Measurements from ENCODE around the gene SIRPB2. TPM values are rescaled to one million over a fixed set of nuclear protein-coding genes. Genes with fewer than 3 reads are reported as not detected.

Gene SIRPB2
- total RNA-seq, 1 donor: not detected

GRCh38 chr20:1435337-1435699, 55.9 kb downstream of the SIRPB2 start:
- no peak for DNase-seq (ENCODE audit: low read depth)
- no peak for TF ChIP-seq CTCF (IDR thresholded peaks at IDR 0.05; ENCODE audit: insufficient read depth, low read length)
- no peak overlapping the region for H3K4me3 ChIP-seq (ENCODE audit: low read depth, low read length)

GRCh38 chr20:1434571-1435336, 56.5 kb downstream of the SIRPB2 start:
- no peak overlapping the region for H3K4me3 ChIP-seq (ENCODE audit: low read depth, low read length)
- no peak for TF ChIP-seq CTCF (IDR thresholded peaks at IDR 0.05; ENCODE audit: insufficient read depth, low read length)
- DNase-seq (ENCODE audit: low read depth): peak; percentile 70

GRCh38 chr20:1431158-1431557, 60.1 kb downstream of the SIRPB2 start:
- no peak overlapping the region for H3K4me3 ChIP-seq (ENCODE audit: low read depth, low read length)
- no peak for TF ChIP-seq CTCF (IDR thresholded peaks at IDR 0.05; ENCODE audit: insufficient read depth, low read length)
- no peak for DNase-seq (ENCODE audit: low read depth)

- peak; percentile 70 for DNase-seq (ENCODE audit: low read depth)
- no peak for TF ChIP-seq CTCF (IDR thresholded peaks at IDR 0.05; ENCODE audit: insufficient read depth, low read length)
- H3K4me3 ChIP-seq (ENCODE audit: low read depth, low read length): no peak overlapping the region
Measured at GRCh38 chr20:1430004-1430451, 61.2 kb downstream of the SIRPB2 start.

- no peak for TF ChIP-seq CTCF (IDR thresholded peaks at IDR 0.05; ENCODE audit: insufficient read depth, low read length)
- no peak overlapping the region for H3K4me3 ChIP-seq (ENCODE audit: low read depth, low read length)
- no peak for DNase-seq (ENCODE audit: low read depth)
Measured at GRCh38 chr20:1429143-1429728, 62.0 kb downstream of the SIRPB2 start.

GRCh38 chr20:1427457-1428054, 63.7 kb downstream of the SIRPB2 start:
- TF ChIP-seq CTCF (IDR thresholded peaks at IDR 0.05; ENCODE audit: insufficient read depth, low read length): no peak
- no peak for DNase-seq (ENCODE audit: low read depth)
- H3K4me3 ChIP-seq (ENCODE audit: low read depth, low read length): no peak overlapping the region

All from fibroblast of the aortic adventitia (primary cell).